Daoy (cell line): ENCODE results near the gene PADI1. TPM values are rescaled to one million over a fixed set of nuclear protein-coding genes. Genes with fewer than 3 reads are reported as not detected.

ENCODE experiments used
- DNase-seq: peaks from one replicate; pipeline ENCODE4 v3.0.0-alpha.2; 2015; ENCODE audit warnings: low read depth
- total RNA-seq: library from RNA; depleted of rRNA; stranded (reverse); fragments of >200 nt; shearing (Covaris generic); gene quantifications from 2 replicates; pipeline ENCODE4 v1.2.3, GENCODE V29; 2014

PADI1 gene
- total RNA-seq, 1 experiment from 2014 or later: 2.5 TPM

- no peak for DNase-seq
Measured at GRCh38 chr1:17214876-17215544, 10.1 kb downstream of the PADI1 start.

GRCh38 chr1:17215545-17215890 lies 10.6 kb downstream of the PADI1 start:
- peak; percentile 45 for DNase-seq

- no peak for DNase-seq
Measured at GRCh38 chr1:17216078-17216477, 11.2 kb downstream of the PADI1 start.

GRCh38 chr1:17217607-17218006 lies 12.7 kb downstream of the PADI1 start:
- DNase-seq: no peak

- DNase-seq: no peak
Measured at GRCh38 chr1:17218939-17219338, 14.0 kb downstream of the PADI1 start.

GRCh38 chr1:17220287-17220686 lies 15.4 kb downstream of the PADI1 start:
- no peak for DNase-seq

- DNase-seq: no peak
Measured at GRCh38 chr1:17222557-17222956, 17.6 kb downstream of the PADI1 start.

- no peak for DNase-seq
Measured at GRCh38 chr1:17224434-17224833, 19.5 kb downstream of the PADI1 start.

- no peak for DNase-seq
Measured at GRCh38 chr1:17225140-17225539, 20.2 kb downstream of the PADI1 start.

- DNase-seq: no peak
Measured at GRCh38 chr1:17227358-17227915, 22.5 kb downstream of the PADI1 start.

- DNase-seq: no peak
Measured at GRCh38 chr1:17228619-17229018, 23.7 kb downstream of the PADI1 start.

- no peak for DNase-seq
Measured at GRCh38 chr1:17229379-17229778, 24.5 kb downstream of the PADI1 start.

GRCh38 chr1:17230106-17230505 lies 25.2 kb downstream of the PADI1 start:
- no peak for DNase-seq

- no peak for DNase-seq
Measured at GRCh38 chr1:17230671-17231310, 25.9 kb downstream of the PADI1 start.

GRCh38 chr1:17232759-17233661 lies 28.1 kb downstream of the PADI1 start:
- peak; percentile 92 for DNase-seq

GRCh38 chr1:17233675-17234320 lies 28.9 kb downstream of the PADI1 start:
- DNase-seq: peak; percentile 99

GRCh38 chr1:17234405-17234804 lies 29.5 kb downstream of the PADI1 start:
- no peak for DNase-seq

- peak; percentile 33 for DNase-seq
Measured at GRCh38 chr1:17235135-17235885, 30.4 kb downstream of the PADI1 start.

GRCh38 chr1:17236779-17237560 lies 32.0 kb downstream of the PADI1 start:
- DNase-seq: peak; percentile 91

GRCh38 chr1:17237561-17237903 lies 32.6 kb downstream of the PADI1 start:
- DNase-seq: no peak
